Coronary artery (tissue), 2 donors: ENCODE measurements around the gene ZNF136.

Source experiments
- DNase-seq: peaks from one replicate; pipeline ENCODE4 v3.0.0-alpha.2; 2017; ENCODE audit warnings: low spot score
- H3K27ac ChIP-seq, 2 donors: fragments of 200-600 bp; sonication (generic); one replicate each; pipeline ENCODE4 v1.5.1; 2016 to 2019
- H3K4me3 ChIP-seq: fragments of 200-600 bp; sonication (generic); 2 replicates; pipeline ENCODE4 v1.5.1; 2016; ENCODE audit warnings: mild to moderate bottlenecking, moderate library complexity
- CTCF ChIP-seq: fragments of 200-600 bp; sonication (generic); IDR thresholded peaks from one replicate; pipeline ENCODE4 v1.5.1; 2019; ENCODE audit warnings: antibody characterized with exemption

Gene ZNF136

GRCh38 chr19:12162882-12163806 lies at the start of gene ZNF136:
TSS of gene ZNF136 (plus strand) at chr19:12163096. CDS start at chr19:12163204, 108 bp downstream.
- peak within 1 kb of the TSS; percentile 88 for H3K4me3 ChIP-seq
- peak; percentile 95 for DNase-seq
- peak within 1 kb of the TSS; percentile 94 to 98 for H3K27ac ChIP-seq
- no peak for TF ChIP-seq CTCF

DNA sequence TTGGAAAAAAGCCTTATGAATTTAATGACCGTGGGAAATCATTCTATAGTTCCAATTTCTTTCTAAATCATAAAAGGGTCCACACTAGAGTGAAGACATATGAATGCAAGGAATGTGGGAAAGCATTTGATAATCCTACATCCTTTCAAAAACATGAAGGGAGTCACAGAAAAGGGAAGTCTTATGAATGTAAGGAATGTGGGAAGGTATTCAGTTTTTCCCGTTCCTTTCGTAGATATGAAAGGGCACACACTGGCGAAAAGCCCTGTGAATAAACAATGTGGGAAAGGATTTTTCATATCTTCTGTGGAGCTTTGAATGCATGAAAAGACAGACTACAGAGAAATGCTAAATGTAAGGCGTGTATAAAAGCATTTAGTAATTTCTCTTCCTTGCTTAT lies 49.8 kb upstream of the ZNF136 start:
- DNase-seq, result no peak
- Histone ChIP-seq H3K4me3 (no peak overlapping the region), H3K27ac (no peak overlapping the region)
- TF ChIP-seq CTCF, result no peak

- H3K4me3 ChIP-seq, result no peak overlapping the region
- TF ChIP-seq CTCF, result no peak
- H3K27ac ChIP-seq, result no peak overlapping the region
- DNase-seq, result no peak
These were observed 45.5 kb upstream of the ZNF136 start for GRCh38 chr19:12117201-12117970.

DNA sequence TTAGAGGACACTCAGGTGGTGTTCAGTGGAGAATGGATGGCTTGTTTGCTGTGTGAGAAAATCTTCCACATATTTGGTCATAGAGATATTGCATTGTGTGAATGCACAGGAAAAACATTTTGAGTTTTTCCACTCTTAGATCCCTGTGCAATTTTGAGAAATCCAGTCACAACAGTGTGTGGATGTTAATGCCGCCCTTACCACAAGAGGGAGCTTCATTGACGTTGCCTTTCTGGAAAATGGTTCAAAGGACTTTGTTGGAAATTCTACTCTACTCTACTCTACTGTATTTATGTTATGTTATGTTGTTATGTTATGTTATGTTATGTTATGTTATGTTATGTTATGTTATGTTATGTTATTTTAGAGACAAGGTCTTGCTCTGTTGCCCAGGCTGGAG lies 36.2 kb upstream of the ZNF136 start:
- no peak overlapping the region for H3K4me3 ChIP-seq
- TF ChIP-seq CTCF, result peak; percentile 21
- H3K27ac ChIP-seq, result no peak overlapping the region
- DNase-seq, result no peak

DNA sequence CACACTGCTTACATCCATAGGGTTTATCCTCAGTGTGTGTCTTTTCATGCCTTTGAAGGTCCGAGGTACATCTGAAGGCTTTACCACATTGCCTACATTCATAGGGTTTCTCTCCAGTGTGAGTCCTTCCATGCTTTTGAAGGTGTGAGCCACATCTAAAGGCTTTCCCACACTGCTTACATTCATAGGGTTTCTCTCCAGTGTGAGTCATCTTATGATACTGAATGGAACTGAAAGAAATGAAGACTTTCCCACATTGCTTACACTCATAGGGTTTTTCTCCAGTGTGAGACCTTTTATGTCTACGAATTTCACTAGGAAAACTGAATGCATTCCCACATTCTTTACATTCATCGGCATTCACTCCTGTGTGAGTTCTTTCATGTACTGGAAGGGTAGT lies 29.8 kb upstream of the ZNF136 start:
- TF ChIP-seq CTCF, result no peak

DNA sequence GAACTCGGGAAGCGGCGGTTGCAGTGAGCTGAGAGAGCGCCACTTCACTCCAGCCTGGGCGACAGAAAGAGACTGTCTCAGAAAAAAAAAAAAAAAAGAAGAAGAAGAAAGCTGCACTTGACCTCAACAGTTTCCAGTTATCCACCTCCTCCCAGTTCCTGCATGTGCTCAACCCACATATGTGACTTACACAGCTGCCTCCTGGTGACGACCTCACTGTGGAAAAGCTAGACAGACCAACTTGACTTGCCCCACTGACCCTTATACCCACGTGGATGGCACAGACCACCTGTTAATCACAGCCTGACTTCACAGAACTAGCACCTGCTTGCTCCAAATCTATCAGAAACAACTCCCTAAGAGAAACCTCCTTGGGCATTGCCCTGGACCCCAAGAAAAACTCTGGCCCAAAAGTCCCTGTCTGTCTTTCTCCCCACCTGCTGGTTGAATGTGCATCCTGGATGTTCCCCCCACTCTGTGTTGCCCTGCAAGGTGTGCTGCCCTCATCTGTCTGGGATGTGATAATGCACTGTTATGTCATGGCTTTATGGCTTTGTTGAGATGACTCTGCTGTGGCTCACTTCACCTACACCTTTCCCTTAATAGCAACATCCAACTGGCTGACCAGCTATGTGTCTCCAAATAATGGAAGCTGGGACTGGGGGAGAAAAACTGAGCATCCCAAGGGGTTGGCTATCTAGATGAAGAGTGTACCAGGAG lies 25.5 kb upstream of the ZNF136 start:
- H3K27ac ChIP-seq, result no peak overlapping the region
- no peak for DNase-seq
- TF ChIP-seq CTCF, result no peak
- no peak overlapping the region for H3K4me3 ChIP-seq

More for the DNA sequence above, 29.8 kb upstream of the ZNF136 start:
- DNase-seq, result no peak
- H3K4me3 ChIP-seq, result no peak overlapping the region
- H3K27ac ChIP-seq, result no peak overlapping the region
